Neural crest cell (in vitro differentiated cells): ENCODE results near the gene PHF13. TPM values are rescaled to one million over a fixed set of nuclear protein-coding genes. Genes with fewer than 3 reads are reported as not detected.
A peak's percentile ranks its signal among the peaks of the same experiment; 100 is the strongest.

Experiments
- DNase-seq: peaks from one replicate; pipeline ENCODE4 v3.0.0; 2021; ENCODE audit warnings: low read depth, mixed read lengths, low spot score
- H3K27ac Mint-ChIP-seq: one replicate; pipeline ENCODE4 v1.8.0; 2021; ENCODE audit warnings: mild to moderate bottlenecking, mixed read lengths; ENCODE audit not compliant: unreplicated experiment
- H3K27me3 Mint-ChIP-seq: 2 replicates; pipeline ENCODE4 v1.8.0; 2021; ENCODE audit warnings: low read depth, mild to moderate bottlenecking, mixed read lengths
- H3K36me3 Mint-ChIP-seq: 2 replicates; pipeline ENCODE4 v1.8.0; 2021; ENCODE audit warnings: low read depth, mild to moderate bottlenecking, mixed read lengths
- H3K4me1 Mint-ChIP-seq: 2 replicates; pipeline ENCODE4 v1.8.0; 2021; ENCODE audit warnings: mixed read lengths
- H3K4me3 Mint-ChIP-seq: one replicate; pipeline ENCODE4 v1.8.0; 2021; ENCODE audit warnings: mild to moderate bottlenecking, mixed read lengths
- H3K9me3 Mint-ChIP-seq: 2 replicates; pipeline ENCODE4 v1.8.0; 2021; ENCODE audit warnings: mixed read lengths
- total RNA-seq: library from RNA; stranded (reverse); gene quantifications from 2 replicates; pipeline ENCODE4 v1.2.1, GENCODE V29; 2021
- TF ChIP-seq, protein P1 (sequence below): fragments of 200-600 bp; sonication (generic); conservative IDR thresholded peaks from 2 replicates; pipeline ENCODE4 v1.5.0; 2021; ENCODE audit warnings: antibody characterized with exemption, mild to moderate bottlenecking

PHF13 gene
- total RNA-seq, 1 donor from 2014 or later: 33.5 TPM

DNA sequence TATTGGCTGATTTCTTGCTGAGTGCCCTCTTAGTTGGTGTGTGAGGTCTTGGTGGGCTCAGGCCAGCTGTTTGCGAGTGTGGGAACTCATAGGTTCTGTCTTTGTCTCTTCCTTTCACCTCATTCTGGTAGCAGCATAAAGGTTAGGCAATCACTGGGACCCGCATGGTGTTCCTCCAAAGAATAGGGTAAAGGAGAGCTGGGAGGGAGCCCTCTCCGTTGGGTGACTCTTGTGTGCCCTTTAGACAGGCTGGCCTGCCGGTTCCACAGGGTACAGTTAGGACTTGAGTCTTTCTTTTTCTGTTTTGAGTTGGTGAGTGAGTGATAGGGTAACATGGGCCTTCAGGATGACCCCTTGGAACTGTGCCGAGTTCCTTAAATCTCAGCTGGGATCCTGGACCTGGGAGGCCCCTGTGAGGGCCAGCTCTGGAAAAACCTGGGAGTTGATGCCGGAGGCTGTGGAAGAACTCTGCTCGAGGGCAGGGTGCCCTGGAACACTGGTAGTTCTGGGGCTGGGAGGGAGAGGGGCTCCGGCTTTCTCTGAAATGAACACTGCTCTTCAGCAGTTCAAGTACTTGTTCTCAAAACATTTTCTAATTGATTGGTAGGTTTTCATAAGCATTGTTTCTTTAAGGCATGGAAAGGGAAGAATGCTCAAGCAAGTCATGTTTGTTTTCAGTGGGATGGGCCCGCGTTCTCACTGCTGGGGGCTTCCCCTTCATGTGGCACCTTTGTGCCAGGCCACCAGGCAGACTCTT, 9.0 kb downstream of the PHF13 start:
- Mint-ChIP-seq H3K9me3 (no peaks in the 10 kb centered on the region), H3K27me3 (no peaks in the 10 kb centered on the region), H3K4me3 (peak overlapping the region; percentile 92), H3K27ac (peak overlapping the region; percentile 35), H3K36me3 (peaks cover 9% of the 10 kb centered on the region), H3K4me1 (peaks cover 31% of the 10 kb centered on the region)
- TF ChIP-seq, protein P1, sequence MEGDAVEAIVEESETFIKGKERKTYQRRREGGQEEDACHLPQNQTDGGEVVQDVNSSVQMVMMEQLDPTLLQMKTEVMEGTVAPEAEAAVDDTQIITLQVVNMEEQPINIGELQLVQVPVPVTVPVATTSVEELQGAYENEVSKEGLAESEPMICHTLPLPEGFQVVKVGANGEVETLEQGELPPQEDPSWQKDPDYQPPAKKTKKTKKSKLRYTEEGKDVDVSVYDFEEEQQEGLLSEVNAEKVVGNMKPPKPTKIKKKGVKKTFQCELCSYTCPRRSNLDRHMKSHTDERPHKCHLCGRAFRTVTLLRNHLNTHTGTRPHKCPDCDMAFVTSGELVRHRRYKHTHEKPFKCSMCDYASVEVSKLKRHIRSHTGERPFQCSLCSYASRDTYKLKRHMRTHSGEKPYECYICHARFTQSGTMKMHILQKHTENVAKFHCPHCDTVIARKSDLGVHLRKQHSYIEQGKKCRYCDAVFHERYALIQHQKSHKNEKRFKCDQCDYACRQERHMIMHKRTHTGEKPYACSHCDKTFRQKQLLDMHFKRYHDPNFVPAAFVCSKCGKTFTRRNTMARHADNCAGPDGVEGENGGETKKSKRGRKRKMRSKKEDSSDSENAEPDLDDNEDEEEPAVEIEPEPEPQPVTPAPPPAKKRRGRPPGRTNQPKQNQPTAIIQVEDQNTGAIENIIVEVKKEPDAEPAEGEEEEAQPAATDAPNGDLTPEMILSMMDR: no peak
- no peak for DNase-seq

DNA sequence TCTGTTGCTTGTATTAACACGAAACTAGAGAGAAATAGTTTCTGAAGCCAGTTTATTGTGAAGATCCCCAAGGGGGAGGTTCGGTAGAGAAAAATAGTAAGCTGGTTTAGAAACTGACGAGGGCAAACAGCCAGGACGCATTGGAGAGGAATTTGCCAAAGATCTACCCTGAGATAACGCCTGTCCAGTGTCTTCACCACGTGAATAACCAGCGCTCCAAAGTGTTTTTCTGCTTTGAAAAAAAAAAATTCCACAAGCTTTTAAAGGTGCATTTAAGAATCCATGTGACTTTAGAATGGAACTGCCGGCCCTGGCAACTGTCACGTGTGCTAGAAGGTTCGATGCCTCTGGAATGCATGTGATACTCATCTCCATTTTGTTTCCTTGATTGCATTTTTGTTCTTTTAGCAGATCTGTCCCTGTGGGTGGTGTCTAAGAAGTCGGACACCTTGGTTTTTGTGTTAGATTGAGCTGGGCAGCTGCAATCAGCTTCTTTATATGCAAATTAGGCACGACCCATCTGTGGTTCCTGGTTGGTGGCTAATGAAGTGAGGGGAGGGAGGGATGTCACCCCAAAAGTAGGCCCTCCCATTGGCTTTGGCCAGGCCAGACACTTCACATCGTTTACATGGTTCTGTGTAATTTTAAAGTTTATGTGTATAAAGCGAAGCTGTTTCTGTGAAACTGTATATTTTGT, 9.9 kb downstream of the PHF13 start:
- Mint-ChIP-seq H3K4me1 (peaks cover 30% of the 10 kb centered on the region), H3K27ac (no peak overlapping the region), H3K36me3 (peaks cover 10% of the 10 kb centered on the region), H3K4me3 (peak overlapping the region; percentile 92), H3K27me3 (no peaks in the 10 kb centered on the region), H3K9me3 (no peaks in the 10 kb centered on the region)
- TF ChIP-seq, protein P1: no peak
- no peak for DNase-seq

DNA sequence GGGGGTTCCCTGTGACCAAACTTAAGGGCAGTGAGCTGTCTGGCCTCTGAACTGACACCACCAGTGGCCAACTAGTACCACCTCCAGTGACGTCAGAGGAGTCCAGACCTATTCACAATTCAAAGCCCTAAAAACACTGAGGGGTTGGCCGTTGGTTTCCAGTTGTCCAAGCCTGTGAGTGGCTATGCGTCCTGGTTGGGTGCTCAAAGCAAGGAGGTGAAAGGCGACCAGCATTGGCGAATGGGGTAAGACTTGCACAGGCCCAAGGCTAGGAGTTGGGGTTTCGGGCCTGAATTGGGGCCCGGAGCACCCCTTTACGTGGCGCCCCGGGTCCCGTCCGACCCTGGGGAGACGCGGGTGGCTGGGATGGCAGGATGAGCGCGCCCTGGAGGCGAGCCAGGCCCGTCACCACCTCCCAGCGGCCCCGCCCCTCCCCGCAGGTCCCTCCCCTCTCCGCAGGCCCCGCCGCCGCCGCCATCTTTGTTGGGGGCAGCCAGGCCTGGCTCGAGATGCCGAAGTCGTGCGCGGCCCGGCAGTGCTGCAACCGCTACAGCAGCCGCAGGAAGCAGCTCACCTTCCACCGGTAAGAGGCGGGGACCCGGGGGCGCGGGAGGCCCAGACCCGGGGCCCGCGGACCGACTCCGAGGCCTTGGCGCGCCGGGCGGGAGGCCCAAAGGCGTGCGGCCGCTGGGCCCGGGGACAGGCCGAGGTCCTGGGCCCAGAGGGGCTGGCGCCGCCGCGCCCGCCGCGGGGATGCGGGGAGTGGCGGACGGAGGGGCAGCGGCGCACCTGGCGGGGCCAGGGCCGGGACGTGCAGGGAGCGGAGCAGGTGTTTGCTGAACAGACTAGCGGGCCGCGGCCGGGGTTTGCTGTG, 11.4 kb downstream of the PHF13 start, which contains the start of gene THAP3:
Gene THAP3, plus strand, starts transcription at position 159 of the 874 bp plus-strand sequence. Its CDS starts 351 bp downstream, at position 510.
- Mint-ChIP-seq H3K36me3 (peaks cover 14% of the 10 kb centered on the region), H3K4me3 (peak within 1 kb of the TSS; percentile 92), H3K4me1 (peaks cover 30% of the 10 kb centered on the region), H3K27ac (peak within 1 kb of the TSS; percentile 92), H3K9me3 (no peaks in the 10 kb centered on the region), H3K27me3 (no peaks in the 10 kb centered on the region)
- DNase-seq: peak; percentile 88
- TF ChIP-seq, protein P1: no peak

DNA sequence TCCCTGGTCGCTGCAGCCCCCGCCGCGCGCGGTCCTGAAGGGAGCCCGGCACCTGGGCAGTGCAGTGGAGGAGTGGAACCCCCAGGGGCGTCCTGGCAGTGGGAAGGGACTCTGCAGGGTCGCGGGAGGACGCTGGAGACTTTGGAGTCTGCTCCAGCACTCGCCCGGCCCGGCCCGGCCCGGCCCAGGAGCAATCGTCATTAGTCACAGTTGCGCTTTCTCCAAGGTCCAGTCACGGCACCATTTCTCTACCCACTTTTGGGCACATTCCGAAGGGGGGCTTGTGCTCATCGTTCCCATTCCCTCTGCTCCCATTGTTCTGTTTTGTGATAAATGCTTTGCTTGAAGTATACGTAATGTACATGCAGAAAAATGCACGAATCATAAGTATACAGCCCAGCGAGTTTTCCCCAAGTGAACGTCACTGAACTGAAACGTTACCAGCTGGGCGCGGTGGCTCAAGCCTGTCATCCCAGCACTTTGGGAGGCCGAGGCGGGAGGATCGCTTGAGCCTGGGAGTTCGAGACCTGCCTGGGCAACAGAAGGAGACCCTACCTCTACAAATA, 12.1 kb downstream of the PHF13 start:
- Mint-ChIP-seq H3K9me3 (no peaks in the 10 kb centered on the region), H3K4me3 (peak overlapping the region; percentile 88), H3K27ac (peak overlapping the region; percentile 37), H3K36me3 (peaks cover 12% of the 10 kb centered on the region), H3K4me1 (peaks cover 30% of the 10 kb centered on the region), H3K27me3 (no peaks in the 10 kb centered on the region)
- peak; percentile 11 for DNase-seq
- TF ChIP-seq, protein P1: peak; percentile 10

DNA sequence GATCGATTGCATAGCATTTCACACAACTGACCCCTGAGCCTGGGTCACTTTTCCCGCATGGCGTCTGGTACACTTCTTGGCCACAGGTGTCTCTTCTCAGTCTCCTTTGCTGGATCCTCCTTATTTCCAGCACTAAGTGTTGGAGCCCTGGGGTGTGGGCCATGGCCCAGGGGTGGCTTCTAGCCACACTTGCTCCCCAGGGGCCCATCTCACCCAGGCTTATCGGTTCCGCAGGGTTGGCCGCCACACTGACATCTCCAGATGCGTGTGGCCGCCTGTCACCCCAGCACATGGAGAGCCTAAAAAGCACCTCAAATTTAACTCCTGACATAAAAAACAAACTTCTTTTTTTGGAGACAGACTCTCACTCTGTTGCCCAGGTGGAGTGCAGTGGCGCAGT, 13.5 kb downstream of the PHF13 start:
- peaks cover 30% of the 10 kb centered on the region for H3K4me1 Mint-ChIP-seq

More for the DNA sequence above, 13.5 kb downstream of the PHF13 start:
- H3K27ac Mint-ChIP-seq: no peak overlapping the region
- peak overlapping the region; percentile 88 for H3K4me3 Mint-ChIP-seq
- no peaks in the 10 kb centered on the region for H3K27me3 Mint-ChIP-seq
- no peaks in the 10 kb centered on the region for H3K9me3 Mint-ChIP-seq
- no peak for DNase-seq
- TF ChIP-seq, protein P1: no peak
- H3K36me3 Mint-ChIP-seq: peaks cover 9% of the 10 kb centered on the region
